ENCODE data around the gene MBNL3.

MBNL3 gene

DNA sequence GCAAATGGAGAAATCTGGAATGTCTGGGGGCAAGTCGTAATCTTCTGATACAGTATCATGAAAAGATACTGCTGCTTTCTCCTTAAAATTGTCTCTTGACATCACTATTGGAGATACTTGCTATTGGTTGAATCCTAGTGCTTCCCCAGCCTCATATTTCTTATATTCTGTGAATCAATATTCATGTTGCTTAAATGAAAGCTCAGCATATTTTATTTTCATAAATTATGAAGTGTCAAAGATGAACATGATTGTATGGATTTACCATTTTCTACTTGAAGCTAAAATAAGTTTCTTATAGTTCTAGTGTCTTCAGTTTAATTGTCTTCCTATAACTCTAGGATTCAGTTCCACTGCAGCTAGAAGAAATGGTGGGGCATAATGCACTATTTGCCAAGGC is 29.6 kb upstream of the MBNL3 start:
- H3K4me3 ChIP-seq (ENCODE audit: control insufficient read depth, low read depth, low read length) = no peak overlapping the region
- DNase-seq (ENCODE audit: low read depth) = no peak
- TF ChIP-seq, protein P1, sequence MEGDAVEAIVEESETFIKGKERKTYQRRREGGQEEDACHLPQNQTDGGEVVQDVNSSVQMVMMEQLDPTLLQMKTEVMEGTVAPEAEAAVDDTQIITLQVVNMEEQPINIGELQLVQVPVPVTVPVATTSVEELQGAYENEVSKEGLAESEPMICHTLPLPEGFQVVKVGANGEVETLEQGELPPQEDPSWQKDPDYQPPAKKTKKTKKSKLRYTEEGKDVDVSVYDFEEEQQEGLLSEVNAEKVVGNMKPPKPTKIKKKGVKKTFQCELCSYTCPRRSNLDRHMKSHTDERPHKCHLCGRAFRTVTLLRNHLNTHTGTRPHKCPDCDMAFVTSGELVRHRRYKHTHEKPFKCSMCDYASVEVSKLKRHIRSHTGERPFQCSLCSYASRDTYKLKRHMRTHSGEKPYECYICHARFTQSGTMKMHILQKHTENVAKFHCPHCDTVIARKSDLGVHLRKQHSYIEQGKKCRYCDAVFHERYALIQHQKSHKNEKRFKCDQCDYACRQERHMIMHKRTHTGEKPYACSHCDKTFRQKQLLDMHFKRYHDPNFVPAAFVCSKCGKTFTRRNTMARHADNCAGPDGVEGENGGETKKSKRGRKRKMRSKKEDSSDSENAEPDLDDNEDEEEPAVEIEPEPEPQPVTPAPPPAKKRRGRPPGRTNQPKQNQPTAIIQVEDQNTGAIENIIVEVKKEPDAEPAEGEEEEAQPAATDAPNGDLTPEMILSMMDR (conservative IDR thresholded peaks at IDR 0.05; ENCODE audit: control insufficient read depth, insufficient read depth, low read depth, low read length) = no peak

GRCh38 chrX:132508834-132509233 is 20.0 kb upstream of the MBNL3 start:
- H3K4me3 ChIP-seq (ENCODE audit: control insufficient read depth, low read depth, low read length) = no peak overlapping the region
- TF ChIP-seq, protein P1 (conservative IDR thresholded peaks at IDR 0.05; ENCODE audit: control insufficient read depth, insufficient read depth, low read depth, low read length) = no peak
- no peak for DNase-seq (ENCODE audit: low read depth)

DNA sequence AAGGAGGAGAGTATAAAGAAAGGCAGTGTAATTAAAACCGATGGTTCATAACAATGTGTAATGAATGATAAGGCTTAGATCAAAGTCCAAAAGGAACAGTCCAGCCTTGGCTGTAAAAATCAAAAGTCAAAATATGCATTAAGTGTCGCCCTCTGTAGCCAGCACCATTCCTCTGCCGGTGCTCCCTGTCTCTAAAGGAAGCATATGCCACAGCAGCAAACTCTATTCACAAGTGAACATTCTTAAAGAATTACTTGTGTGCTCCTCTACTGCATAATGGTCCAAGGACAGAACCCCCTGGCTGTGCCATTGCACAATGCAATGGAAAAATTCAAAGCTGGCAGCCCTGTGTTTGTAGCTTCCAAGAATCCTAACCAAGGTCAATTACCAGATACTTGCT is 16.3 kb upstream of the MBNL3 start:
- TF ChIP-seq, protein P1 (conservative IDR thresholded peaks at IDR 0.05; ENCODE audit: control insufficient read depth, insufficient read depth, low read depth, low read length) = no peak
- peak; percentile 43 for DNase-seq (ENCODE audit: low read depth)
- H3K4me3 ChIP-seq (ENCODE audit: control insufficient read depth, low read depth, low read length) = no peak overlapping the region

- TF ChIP-seq, protein P1 (conservative IDR thresholded peaks at IDR 0.05; ENCODE audit: control insufficient read depth, insufficient read depth, low read depth, low read length) = no peak
Observed at GRCh38 chrX:132504417-132504816, 15.6 kb upstream of the MBNL3 start.

DNA sequence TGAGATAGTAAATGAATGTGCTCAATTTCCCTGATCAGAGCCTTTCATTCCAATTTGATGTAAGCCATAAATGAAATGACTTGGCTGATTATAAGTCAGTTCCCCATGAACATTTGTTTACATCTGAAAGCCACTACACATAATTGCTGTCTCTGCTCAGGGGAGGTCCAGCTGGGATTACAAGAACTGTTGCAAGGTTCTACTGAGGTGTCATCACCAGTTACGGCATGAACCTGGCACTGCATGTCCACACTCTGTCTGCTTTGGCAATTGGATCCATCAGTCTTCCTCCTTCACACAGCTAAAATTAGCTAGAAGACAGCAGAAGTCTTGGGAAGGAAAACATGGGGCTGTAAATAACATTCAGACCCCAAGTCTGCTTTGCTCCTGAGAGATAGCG is 12.8 kb upstream of the MBNL3 start:
- TF ChIP-seq, protein P1 (conservative IDR thresholded peaks at IDR 0.05; ENCODE audit: control insufficient read depth, insufficient read depth, low read depth, low read length) = no peak
- H3K4me3 ChIP-seq (ENCODE audit: control insufficient read depth, low read depth, low read length) = no peak overlapping the region
- peak; percentile 8 for DNase-seq (ENCODE audit: low read depth)

More at GRCh38 chrX:132504417-132504816, 15.6 kb upstream of the MBNL3 start:
- H3K4me3 ChIP-seq (ENCODE audit: control insufficient read depth, low read depth, low read length) = no peak overlapping the region
- no peak for DNase-seq (ENCODE audit: low read depth)

- TF ChIP-seq, protein P1 (conservative IDR thresholded peaks at IDR 0.05; ENCODE audit: control insufficient read depth, insufficient read depth, low read depth, low read length) = no peak
- H3K4me3 ChIP-seq (ENCODE audit: control insufficient read depth, low read depth, low read length) = no peak overlapping the region
- DNase-seq (ENCODE audit: low read depth) = no peak
Observed at GRCh38 chrX:132497432-132497831, 8.6 kb upstream of the MBNL3 start.

DNA sequence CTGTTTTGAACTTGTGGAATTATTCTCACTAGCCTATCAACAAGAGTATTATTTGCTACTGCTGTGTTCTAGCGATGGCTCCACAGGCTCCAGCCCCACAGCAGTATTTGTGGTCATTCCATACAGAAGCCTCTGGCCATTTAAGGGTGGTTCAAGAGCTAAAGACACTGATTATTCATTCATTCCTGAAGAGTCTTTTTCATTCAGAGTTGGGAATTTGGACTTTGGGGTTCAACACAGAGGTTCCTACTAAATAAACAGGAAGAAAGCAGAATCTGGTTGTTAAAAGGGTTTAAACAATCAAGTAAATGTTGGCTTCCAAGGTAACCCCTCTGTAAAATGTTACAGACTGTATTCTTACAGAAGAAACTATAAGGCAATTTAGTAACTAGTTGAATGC is 4.3 kb upstream of the MBNL3 start:
- TF ChIP-seq, protein P1 (conservative IDR thresholded peaks at IDR 0.05; ENCODE audit: control insufficient read depth, insufficient read depth, low read depth, low read length) = no peak
- no peak for DNase-seq (ENCODE audit: low read depth)
- no peak overlapping the region for H3K4me3 ChIP-seq (ENCODE audit: control insufficient read depth, low read depth, low read length)
